Aorta (tissue), 4 donors: ENCODE results near the gene TMEM167B. TPM values are rescaled to one million over a fixed set of nuclear protein-coding genes. Genes with fewer than 3 reads are reported as not detected.

Source experiments
- polyA plus RNA-seq, 2 donors: library from polyadenylated mRNA; stranded (reverse); fragments of 200-250 nt; gene quantifications; one replicate each; pipeline ENCODE4 v1.2.3, GENCODE V29; 2013
- total RNA-seq, 2 donors: library from RNA; stranded (reverse); fragmentation: NEBNext Ultra II Directional; extraction: Animal tissue kit (Norgen Biotek cat#: 25700); gene quantifications; one replicate each; pipeline ENCODE4 v1.2.1, GENCODE V29; 2021
- donor health status: healthy with polysubstance abuse.
- donor health status: Bipolar disorder and iron deficiency.
- donor health status: DM: no; HTN: no; CAD: no.
- donor health status: DM: yes; HTN: yes; CAD: no.

Gene TMEM167B
- total and polyA plus RNA-seq, 4 donors, result 26.7 to 43.2 (median 35.1) TPM

Other genes starting within 250 kb of the TMEM167B start
- under 1 TPM in 1 of 2 donors, not detected in 1; 0.72 TPM for gene AKNAD1, start 233.7 kb upstream of the TMEM167B start, total RNA-seq
- not detected for gene AKNAD1, start 233.7 kb upstream of the TMEM167B start, polyA plus RNA-seq
- 10 to 100 TPM in 1 of 2 donors, 1 to 10 TPM in 1; 6.2 to 24.1 TPM for gene GPSM2, start 213.8 kb upstream of the TMEM167B start, total RNA-seq
- gene GPSM2, start 213.8 kb upstream of the TMEM167B start, polyA plus RNA-seq, result 1 to 10 TPM; 1.2 to 6.3 TPM
- gene CLCC1, start 127.3 kb upstream of the TMEM167B start, total RNA-seq, result 10 to 100 TPM; 33.7 to 36.8 TPM
- gene CLCC1, start 127.3 kb upstream of the TMEM167B start, polyA plus RNA-seq, result 10 to 100 TPM; 10.3 to 16.2 TPM
- 10 to 100 TPM; 20.2 to 24.1 TPM for gene WDR47, start 48.7 kb upstream of the TMEM167B start, total RNA-seq
- gene WDR47, start 48.7 kb upstream of the TMEM167B start, polyA plus RNA-seq, result 10 to 100 TPM in 1 of 2 donors, 1 to 10 TPM in 1; 5.6 to 10.5 TPM
- 10 to 100 TPM; 40.7 to 71.2 TPM for gene TAF13, start 14.8 kb upstream of the TMEM167B start, total RNA-seq
- 100 to 1,000 TPM in 1 of 2 donors, 10 to 100 TPM in 1; 30.5 to 111 TPM for gene TAF13, start 14.8 kb upstream of the TMEM167B start, polyA plus RNA-seq
- 1 to 10 TPM in 1 of 2 donors, under 1 TPM in 1; 0.55 to 1.5 TPM for gene ELAPOR1, start 23.4 kb downstream of the TMEM167B start, total RNA-seq
- 1 to 10 TPM in 1 of 2 donors, under 1 TPM in 1; 0.15 to 6.0 TPM for gene ELAPOR1, start 23.4 kb downstream of the TMEM167B start, polyA plus RNA-seq
- 100 to 1,000 TPM; 116 to 117 TPM for gene SARS1, start 123.2 kb downstream of the TMEM167B start, total RNA-seq
- gene SARS1, start 123.2 kb downstream of the TMEM167B start, polyA plus RNA-seq, result 100 to 1,000 TPM; 109 to 159 TPM
- gene CELSR2, start 158.8 kb downstream of the TMEM167B start, total RNA-seq, result 1 to 10 TPM; 1.6 to 4.2 TPM
- gene CELSR2, start 158.8 kb downstream of the TMEM167B start, polyA plus RNA-seq, result 1 to 10 TPM in 1 of 2 donors, under 1 TPM in 1; 0.38 to 2.1 TPM
- gene PSRC1, start 192.4 kb downstream of the TMEM167B start, total RNA-seq, result 1 to 10 TPM; 2.2 to 4.2 TPM
- 1 to 10 TPM; 1.3 to 7.8 TPM for gene PSRC1, start 192.4 kb downstream of the TMEM167B start, polyA plus RNA-seq
- gene MYBPHL, start 216.2 kb downstream of the TMEM167B start, total RNA-seq, result not detected
- not detected for gene MYBPHL, start 216.2 kb downstream of the TMEM167B start, polyA plus RNA-seq